NCI-H2171 treated with DMSO at 0.1 percent for 48 hours (cell line): ENCODE data around the gene GBA3.

Source experiments
- DNase-seq: peaks from one replicate; lab custom pipeline; 2025; lab: John Stamatoyannopoulos, UW

GBA3 gene

DNA sequence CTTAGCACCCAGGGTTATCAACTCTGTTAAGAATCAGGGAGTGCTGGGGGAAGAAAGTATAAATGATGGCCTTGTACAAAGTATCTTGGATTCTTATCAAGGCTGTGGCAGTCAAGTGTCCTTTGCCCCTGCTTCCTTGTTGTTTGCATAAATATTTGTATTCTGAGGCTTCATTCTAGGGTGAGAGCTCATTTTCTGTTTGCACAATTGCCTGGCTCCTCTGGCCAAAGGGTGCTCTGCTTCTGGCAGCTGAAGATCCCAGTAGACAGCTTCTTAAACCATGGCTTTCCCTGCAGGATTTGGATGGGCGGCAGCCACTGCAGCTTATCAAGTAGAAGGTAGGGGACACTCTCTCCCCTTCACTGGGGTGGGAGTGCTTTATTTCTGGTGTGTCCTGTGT, at the start of gene GBA3:
Gene GBA3, plus strand, starts transcription at position 202 of the 400 bp plus-strand sequence.
- DNase-seq: no peak

- no peak for DNase-seq
These were observed 48.8 kb upstream of the GBA3 start for GRCh38 chr4:22643952-22644351.

DNA sequence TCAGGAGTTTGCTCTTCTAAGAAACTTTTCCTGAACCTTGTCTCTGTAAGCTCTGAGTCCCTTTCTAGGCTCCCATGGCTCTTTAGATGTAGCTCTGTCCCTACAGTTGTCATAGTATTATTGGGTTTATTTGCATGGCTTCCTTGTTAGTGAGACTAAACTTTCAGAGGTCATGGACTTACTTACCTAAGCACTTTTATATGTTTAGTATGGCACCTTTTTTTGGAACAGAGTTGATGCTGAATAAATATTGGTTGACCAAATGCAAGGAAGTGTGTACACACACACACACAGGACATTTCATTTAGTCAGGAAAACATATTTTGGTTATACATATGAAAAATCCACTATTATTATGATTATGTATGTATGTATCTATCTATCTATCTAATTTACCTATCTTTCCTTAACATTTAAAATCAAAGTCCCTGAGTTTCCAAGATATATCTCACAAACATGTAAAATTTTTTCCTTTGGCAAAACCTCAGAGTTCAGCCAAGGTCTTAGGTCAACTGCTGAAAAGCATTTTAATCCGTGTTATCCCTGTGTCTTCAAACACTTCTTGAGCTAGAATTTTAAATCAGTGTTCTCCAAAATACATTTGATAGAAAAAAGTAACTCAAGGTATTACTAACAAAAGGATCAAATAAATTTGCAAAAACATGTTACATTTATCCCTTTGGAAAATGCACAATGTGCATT, 47.1 kb upstream of the GBA3 start:
- DNase-seq: no peak

- no peak for DNase-seq
These were observed 43.7 kb upstream of the GBA3 start for GRCh38 chr4:22648996-22649395.

GRCh38 chr4:22650771-22651170, 42.0 kb upstream of the GBA3 start:
- DNase-seq: no peak

- DNase-seq: no peak
These were observed 39.0 kb upstream of the GBA3 start for GRCh38 chr4:22653752-22654151.

DNA sequence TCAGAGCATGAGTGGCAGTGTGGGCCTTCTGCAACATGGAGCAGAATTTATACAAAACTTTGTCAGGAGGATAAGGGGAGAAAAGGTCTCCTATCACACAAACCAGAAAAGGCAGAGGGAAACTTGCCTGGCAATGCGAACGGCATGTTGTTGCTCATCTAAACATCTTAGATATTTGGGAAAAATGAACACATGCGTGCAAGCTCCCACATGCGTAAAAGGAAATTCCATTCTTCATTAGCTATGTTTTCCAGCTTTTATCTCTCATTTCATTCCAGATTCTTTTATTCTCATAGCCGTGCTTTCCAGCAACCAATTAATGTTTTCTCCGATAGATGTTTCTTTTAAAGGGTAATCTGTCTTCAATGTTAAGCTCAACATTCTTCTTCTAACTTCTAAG, 31.3 kb upstream of the GBA3 start:
- no peak for DNase-seq

- no peak for DNase-seq
These were observed 25.3 kb upstream of the GBA3 start for GRCh38 chr4:22667332-22667940.

DNA sequence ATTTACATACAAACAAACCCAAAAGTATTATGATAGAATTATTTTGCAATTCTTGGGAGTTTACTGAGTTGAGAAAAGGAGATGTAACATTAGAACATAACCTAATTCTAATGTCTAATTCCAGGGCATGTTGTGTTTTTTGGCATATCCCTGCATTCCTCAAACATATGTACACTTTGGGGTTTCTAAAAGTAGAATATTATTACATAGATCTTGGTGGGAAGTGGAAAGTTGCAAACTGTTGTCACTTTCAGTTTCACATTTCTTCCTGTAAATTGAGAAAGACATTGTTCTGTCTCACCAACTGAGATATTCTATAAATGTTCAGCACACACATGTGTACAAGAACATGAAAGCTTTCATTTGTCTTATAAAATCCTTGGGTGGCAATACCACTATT, 24.4 kb upstream of the GBA3 start:
- DNase-seq: no peak

DNA sequence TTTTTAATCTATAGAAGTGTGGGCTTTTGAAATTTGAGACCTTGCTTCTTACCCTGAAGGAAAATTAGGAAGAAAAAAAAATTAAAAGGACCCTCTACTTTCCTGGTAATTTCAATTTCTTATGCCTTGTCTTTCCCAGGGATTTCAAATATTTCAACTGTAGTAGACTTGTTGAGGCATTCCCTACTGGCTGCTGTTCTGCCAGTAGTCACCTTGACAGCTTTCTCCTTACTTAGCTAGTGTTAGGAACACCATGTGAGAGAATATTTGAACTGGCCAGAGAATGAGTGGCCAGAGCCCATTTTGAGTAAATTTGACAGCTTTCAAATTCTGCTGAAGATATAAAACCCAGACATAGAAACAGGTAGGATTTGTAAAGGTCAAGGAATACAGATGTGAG, 24.0 kb upstream of the GBA3 start:
- DNase-seq: no peak

- no peak for DNase-seq
These were observed 21.8 kb upstream of the GBA3 start for GRCh38 chr4:22670956-22671355.

DNA sequence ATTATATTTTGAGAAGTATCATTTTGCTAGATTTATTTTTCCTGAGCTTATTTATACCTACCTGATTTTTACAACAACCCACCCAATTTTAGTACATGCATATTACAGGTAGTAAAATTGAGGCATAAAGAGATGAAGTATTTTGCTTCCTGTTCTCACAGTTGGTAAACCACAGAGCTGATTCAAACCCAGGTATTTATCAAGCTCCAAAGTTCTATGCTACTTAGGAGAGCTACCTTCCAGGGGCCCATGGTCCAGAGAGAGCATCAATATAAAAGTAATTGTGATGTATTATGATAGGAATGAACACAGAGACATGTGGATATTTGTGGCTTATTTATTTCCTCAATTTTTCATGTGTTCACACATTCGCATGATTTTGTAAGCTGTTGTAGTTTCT, 20.2 kb upstream of the GBA3 start:
- DNase-seq: no peak

- DNase-seq: no peak
These were observed 19.8 kb upstream of the GBA3 start for GRCh38 chr4:22672944-22673343.

DNA sequence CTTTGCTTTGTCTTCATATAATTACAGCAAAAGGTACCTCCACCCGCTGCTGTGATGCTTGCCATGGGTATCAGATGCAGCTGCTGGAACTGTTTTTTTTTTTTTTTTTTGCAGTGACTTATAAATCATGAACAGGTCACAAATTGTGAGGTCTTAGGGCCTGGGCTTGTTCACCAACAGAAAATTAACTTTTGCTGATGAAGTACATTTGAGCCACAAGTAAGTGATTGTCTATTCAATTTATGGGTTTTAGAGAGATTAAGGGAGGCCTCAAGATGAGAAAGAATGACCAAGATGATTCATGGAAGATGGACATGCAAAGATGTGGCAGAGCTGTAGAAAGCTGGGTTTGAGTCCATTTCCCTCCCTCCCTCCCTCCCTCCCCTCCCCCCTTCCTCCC, 18.0 kb upstream of the GBA3 start:
- DNase-seq: no peak

DNA sequence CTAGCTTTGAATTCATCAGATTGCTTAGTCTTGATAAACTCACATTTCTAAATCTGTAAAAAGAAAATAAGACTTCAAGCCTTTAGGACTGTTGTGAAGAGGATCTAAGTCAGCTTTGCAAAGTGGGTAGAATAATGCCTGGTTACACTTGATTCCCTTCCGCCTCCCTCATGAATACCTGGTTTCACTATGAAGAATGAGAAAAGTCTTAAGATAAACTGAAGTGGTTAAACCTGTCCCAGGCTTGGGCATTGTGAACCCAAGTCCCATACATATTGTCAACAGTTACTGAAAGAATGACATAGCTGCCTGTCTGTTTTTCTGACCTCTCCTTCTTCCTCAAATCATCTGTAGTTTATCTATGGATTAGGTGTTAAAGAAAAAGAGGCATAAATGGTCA, 16.7 kb upstream of the GBA3 start:
- DNase-seq: no peak

GRCh38 chr4:22677780-22678179, 15.0 kb upstream of the GBA3 start:
- no peak for DNase-seq

DNA sequence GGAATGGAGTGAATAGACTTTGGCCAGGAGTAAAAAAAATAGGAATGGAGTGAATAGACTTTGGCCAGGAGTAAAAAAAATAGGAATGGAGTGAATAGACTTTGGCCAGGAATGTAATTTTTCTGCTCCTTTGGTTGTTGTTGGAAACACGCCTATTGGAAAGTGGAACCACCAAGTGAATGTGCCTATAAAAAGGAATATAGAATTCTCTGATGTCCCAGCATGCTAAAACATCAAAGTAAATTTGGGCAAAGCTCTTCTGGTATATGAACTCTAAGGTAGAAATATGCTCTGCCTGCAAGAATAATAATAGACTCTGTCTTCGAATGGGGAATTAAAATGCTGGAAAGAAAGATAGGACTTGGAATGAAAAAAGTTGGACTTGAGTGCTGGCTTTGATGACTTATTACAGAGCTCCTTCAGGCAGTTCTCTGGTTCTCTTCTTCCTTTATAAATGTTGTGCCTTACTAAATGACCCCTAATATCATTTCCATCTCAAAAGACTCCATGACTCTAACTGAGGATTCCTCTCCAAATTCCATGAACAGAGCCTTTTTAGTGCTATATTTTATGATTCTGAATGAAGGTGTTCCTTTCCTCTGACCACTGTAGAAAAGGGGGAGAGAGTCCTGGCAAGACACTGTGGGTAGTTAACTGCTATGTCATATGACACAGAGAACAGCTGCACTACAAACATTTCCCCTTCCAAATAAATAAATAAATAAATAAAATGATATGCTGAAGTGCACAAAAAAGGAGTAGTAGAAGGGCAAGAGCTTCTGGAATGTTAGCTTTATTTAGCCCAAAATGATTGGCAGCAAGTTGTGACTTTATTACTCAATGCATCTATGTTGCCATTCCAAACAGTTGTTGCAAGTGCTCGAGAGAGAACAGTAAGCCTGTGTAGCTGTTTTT, 13.5 kb upstream of the GBA3 start:
- no peak for DNase-seq

GRCh38 chr4:22680065-22680642, 12.6 kb upstream of the GBA3 start:
- no peak for DNase-seq

- no peak for DNase-seq
These were observed 9.0 kb upstream of the GBA3 start for GRCh38 chr4:22683726-22684125.

DNA sequence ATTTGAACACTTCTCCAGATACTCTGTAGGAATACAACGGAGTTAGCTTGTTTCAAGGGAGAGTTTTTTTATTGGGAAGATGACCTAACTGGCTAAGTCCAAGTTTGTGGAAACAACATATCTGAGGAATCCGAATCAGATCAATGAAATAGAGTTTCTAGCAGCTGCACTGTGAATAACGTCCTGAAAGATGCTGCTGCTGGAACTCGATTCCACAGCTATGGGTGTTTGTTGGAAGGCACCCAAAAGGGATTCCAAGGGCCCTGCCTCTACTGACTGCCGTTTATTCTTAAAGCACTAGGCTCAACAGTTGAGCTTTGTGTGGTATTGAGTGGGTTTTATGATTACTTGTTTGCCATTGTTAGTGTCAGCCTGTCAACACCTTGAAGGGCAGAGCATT, 6.6 kb upstream of the GBA3 start:
- no peak for DNase-seq

DNA sequence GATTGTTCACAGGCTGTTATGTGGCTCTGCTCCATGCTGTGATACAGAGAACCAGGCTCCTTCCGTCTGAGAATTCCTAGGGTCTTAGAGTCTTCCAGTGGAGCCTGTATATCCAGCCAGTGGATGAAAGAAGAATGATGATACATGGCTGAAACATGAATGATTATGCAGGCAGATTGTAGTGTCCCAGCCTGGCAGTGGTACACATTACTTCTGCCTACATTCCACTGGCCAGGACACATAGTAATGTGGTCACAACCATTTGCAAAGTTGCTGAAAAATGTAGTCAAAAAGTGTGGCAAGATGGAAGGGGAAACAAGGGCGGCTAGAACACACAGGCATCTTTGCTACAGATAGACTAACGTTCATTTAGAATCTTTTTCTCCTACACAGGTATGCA, 4.5 kb upstream of the GBA3 start:
- no peak for DNase-seq

DNA sequence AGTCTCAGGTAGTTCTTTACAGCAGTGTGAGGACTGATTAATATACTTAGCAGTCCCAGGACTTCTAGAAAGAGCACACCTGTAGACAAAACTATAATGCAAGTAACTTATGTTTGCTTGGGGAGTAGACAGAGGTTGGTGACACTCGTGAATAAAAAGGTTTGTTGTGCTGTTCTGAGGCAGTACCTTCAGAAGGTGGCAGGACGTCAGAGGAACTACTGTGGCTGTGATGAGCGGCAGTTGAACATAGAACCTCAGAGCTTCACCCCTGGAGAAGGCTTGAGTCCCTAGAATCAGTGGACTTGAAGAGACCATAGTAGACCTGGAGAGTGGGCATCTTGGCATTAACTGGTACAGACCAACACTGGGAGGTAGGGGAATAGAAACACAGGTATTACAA, 3.3 kb upstream of the GBA3 start:
- no peak for DNase-seq

- DNase-seq: no peak
These were observed 2.3 kb downstream of the GBA3 start for GRCh38 chr4:22695029-22695428.
